ENCODE data around the gene SPZ1.

DNA sequence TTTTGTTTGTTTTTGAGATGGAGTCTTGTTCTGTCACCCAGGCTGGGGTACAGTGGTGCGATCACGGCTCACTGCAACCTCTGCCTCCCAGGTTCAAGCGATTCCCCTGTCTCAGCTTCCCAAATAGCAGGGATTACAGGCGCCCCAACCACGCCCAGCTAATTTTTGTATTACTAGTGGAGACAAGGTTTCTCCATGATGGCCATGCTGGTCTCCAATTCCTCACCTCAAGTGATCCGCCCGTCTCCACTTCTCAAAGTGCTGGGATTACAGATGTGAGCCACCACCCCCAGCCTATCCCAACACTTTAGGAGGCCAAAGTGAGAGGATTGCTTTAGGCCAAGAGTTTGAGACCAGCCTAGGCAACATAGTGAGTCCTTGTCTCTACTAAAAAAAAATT is 19.3 kb downstream of the SPZ1 start:
- TF ChIP-seq, protein P1, sequence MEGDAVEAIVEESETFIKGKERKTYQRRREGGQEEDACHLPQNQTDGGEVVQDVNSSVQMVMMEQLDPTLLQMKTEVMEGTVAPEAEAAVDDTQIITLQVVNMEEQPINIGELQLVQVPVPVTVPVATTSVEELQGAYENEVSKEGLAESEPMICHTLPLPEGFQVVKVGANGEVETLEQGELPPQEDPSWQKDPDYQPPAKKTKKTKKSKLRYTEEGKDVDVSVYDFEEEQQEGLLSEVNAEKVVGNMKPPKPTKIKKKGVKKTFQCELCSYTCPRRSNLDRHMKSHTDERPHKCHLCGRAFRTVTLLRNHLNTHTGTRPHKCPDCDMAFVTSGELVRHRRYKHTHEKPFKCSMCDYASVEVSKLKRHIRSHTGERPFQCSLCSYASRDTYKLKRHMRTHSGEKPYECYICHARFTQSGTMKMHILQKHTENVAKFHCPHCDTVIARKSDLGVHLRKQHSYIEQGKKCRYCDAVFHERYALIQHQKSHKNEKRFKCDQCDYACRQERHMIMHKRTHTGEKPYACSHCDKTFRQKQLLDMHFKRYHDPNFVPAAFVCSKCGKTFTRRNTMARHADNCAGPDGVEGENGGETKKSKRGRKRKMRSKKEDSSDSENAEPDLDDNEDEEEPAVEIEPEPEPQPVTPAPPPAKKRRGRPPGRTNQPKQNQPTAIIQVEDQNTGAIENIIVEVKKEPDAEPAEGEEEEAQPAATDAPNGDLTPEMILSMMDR (conservative IDR thresholded peaks at IDR 0.05 in 1 of 2, IDR thresholded peaks at IDR 0.05 in 1 of 2; ENCODE audit: low read depth in 1 of 2, low read length in 2 of 2), result no peak
- TF ChIP-seq EZH2 (IDR thresholded peaks at IDR 0.05; ENCODE audit: low read length, missing control alignments), result no peak
